GM20000 (cell line): ENCODE measurements around the gene BMP6.

Experiments used
- DNase-seq: peaks from one replicate; pipeline ENCODE4 v3.0.0; 2012; ENCODE audit warnings: low spot score
- CTCF ChIP-seq: IDR thresholded peaks from 2 replicates; pipeline ENCODE4 v1.5.1; 2012; ENCODE audit warnings: mild to moderate bottlenecking, control low read depth; ENCODE audit errors: extremely low read depth, missing control alignments

BMP6 gene

GRCh38 chr6:7846966-7847818, 121.3 kb downstream of the BMP6 start:
- no peak for DNase-seq
- no peak for TF ChIP-seq CTCF

- TF ChIP-seq CTCF = no peak
- DNase-seq = no peak
Observed at GRCh38 chr6:7848229-7848628, 122.3 kb downstream of the BMP6 start.

- TF ChIP-seq CTCF = no peak
- DNase-seq = no peak
Observed at GRCh38 chr6:7851780-7852179, 125.9 kb downstream of the BMP6 start.

GRCh38 chr6:7859591-7859990, 133.7 kb downstream of the BMP6 start:
- DNase-seq = no peak
- TF ChIP-seq CTCF = no peak

- no peak for DNase-seq
- no peak for TF ChIP-seq CTCF
Observed at GRCh38 chr6:7865781-7866180, 139.9 kb downstream of the BMP6 start.

- no peak for DNase-seq
- TF ChIP-seq CTCF = no peak
Observed at GRCh38 chr6:7866526-7866925, 140.6 kb downstream of the BMP6 start.

GRCh38 chr6:7868926-7869325, 143.0 kb downstream of the BMP6 start:
- DNase-seq = no peak
- TF ChIP-seq CTCF = no peak
